ENCODE data around the gene ERC1.

DNA sequence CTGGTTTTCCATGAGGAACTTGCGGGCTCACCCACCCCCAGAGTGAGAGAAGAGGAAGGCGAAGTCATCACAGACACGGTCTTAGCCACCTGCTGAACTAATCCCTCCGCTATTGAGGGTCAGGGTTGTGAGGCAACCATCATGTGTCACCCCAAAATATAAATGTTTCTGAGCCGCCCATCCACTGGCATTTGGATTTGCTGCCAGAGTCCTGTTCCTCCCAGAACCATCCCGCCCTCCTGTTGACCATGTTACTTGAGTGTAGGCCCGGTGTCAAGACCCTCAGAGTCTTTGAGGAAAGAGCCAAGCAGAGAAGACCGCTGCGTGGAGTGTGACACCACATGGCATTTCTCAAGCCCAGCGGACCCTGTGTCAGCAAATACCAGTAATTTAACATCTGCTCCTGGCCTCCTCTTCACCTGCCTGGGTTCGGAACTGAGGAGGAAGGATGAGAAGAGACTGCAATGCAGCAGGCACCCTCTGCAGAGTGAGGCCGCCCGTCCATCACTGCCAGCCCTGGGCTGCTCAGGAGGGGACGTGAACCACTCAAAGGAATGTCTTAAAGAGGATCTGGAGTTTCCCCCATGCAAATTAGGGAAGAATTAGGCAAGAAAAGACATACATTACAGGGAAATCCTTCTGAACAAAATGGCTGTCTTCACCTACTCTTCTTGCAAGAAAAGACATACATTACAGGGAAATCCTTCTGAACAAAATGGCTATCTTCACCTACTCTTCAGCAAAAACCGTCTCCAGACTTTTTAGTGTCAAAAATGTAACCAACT, 502.9 kb downstream of the ERC1 start:
- TF ChIP-seq POLR2A (IDR thresholded peaks at IDR 0.05; ENCODE audit: low read depth, low read length), result no peak
- TF ChIP-seq, protein P1, sequence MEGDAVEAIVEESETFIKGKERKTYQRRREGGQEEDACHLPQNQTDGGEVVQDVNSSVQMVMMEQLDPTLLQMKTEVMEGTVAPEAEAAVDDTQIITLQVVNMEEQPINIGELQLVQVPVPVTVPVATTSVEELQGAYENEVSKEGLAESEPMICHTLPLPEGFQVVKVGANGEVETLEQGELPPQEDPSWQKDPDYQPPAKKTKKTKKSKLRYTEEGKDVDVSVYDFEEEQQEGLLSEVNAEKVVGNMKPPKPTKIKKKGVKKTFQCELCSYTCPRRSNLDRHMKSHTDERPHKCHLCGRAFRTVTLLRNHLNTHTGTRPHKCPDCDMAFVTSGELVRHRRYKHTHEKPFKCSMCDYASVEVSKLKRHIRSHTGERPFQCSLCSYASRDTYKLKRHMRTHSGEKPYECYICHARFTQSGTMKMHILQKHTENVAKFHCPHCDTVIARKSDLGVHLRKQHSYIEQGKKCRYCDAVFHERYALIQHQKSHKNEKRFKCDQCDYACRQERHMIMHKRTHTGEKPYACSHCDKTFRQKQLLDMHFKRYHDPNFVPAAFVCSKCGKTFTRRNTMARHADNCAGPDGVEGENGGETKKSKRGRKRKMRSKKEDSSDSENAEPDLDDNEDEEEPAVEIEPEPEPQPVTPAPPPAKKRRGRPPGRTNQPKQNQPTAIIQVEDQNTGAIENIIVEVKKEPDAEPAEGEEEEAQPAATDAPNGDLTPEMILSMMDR (conservative IDR thresholded peaks at IDR 0.05; ENCODE audit: low read depth, low read length), result no peak
